Activated CD4-positive, alpha-beta memory T cell treated with anti-CD3 and anti-CD28 coated beads, Interleukin-2, amount 10 ng/mL, durations not matched to agents 7 days and 5 days (primary cell): ENCODE measurements around the gene KCNJ11. TPM values are rescaled to one million over a fixed set of nuclear protein-coding genes. Genes with fewer than 3 reads are reported as not detected.

Experiments used
- CTCF ChIA-PET: fragments of 350-600 bp; sonication (Branson Sonifier 250); formaldehyde crosslinking; loops from one replicate; lab custom pipeline; 2021; ENCODE audit warnings: antibody characterized with exemption, inconsistent platforms; lab: Charles Lee
- POLR2A ChIA-PET: fragments of 350-600 bp; sonication (Branson Sonifier 250); formaldehyde crosslinking; loops from one replicate; lab custom pipeline; 2021; ENCODE audit warnings: antibody characterized with exemption; lab: Charles Lee
- DNase-seq: peaks from one replicate; pipeline ENCODE4 v3.0.0-alpha.2; 2020
- H3K27ac Mint-ChIP-seq: one replicate; pipeline ENCODE4 v1.8.0; 2021; ENCODE audit warnings: mild to moderate bottlenecking, mixed read lengths
- H3K27me3 Mint-ChIP-seq: one replicate; pipeline ENCODE4 v1.8.0; 2021; ENCODE audit warnings: mixed read lengths
- H3K36me3 Mint-ChIP-seq: one replicate; pipeline ENCODE4 v1.8.0; 2021; ENCODE audit warnings: low read depth, mixed read lengths
- H3K4me1 Mint-ChIP-seq: one replicate; pipeline ENCODE4 v1.8.0; 2021; ENCODE audit warnings: mixed read lengths
- H3K4me3 Mint-ChIP-seq: one replicate; pipeline ENCODE4 v1.8.0; 2021; ENCODE audit warnings: mild to moderate bottlenecking, mixed read lengths
- H3K9me3 Mint-ChIP-seq: one replicate; pipeline ENCODE4 v1.8.0; 2021; ENCODE audit warnings: mixed read lengths
- total RNA-seq, 2 experiments: library from RNA; stranded (reverse); gene quantifications; one replicate each; pipeline ENCODE4 v1.2.3, GENCODE V29; 2021

KCNJ11 gene
- total RNA-seq, 2 experiments from 2014 or later: 0.18 to 0.55 TPM

DNA sequence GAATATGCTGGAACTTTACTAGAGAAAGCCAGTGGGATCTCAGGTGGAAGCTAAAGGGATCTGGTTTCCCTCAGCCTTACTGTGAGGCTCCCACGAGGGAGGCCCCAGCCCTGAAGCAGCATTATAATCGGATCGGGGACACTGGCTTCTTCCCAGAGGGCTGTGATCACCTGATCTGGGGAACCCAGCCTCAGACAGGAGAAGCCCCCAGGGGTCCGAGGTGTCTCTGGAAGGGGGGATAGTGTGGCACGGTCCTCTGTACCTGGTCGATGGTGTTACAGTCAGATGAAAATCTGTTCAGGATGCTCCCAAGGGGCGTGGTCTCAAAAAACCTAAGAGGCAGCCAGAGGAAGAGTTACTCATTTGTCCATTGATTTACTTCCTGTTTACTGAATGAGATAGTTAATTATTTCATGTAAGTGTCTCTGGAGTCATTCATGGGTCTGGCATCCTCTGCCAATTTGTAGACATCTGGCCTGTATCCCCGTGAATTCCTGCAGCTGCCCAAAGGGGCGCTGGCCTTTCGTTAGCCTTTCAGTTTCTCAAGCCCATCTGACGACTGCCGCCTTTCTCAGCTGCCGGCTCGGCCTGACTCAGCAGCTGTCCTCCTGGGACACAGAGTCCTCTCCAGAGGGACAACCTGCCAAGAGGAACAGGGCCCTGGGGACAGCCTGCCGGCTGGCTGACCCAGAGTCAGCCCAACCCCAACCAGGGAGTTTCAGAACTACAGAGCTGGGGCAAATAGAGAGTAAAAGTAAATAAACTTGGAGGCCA, 17.0 kb upstream of the KCNJ11 start:
- no peak overlapping the region for H3K4me3 Mint-ChIP-seq
- DNase-seq: no peak
- CTCF ChIA-PET: no interaction called here
- no peaks in the 10 kb centered on the region for H3K36me3 Mint-ChIP-seq
- no peaks in the 10 kb centered on the region for H3K27me3 Mint-ChIP-seq
- POLR2A ChIA-PET: no interaction called here
- H3K27ac Mint-ChIP-seq: no peak overlapping the region
- H3K4me1 Mint-ChIP-seq: peaks cover 8% of the 10 kb centered on the region
- no peaks in the 10 kb centered on the region for H3K9me3 Mint-ChIP-seq

GRCh38 chr11:17403980-17404759, 15.7 kb upstream of the KCNJ11 start:
- Mint-ChIP-seq H3K4me1 (peaks cover 8% of the 10 kb centered on the region), H3K36me3 (no peaks in the 10 kb centered on the region), H3K9me3 (no peaks in the 10 kb centered on the region), H3K4me3 (no peak overlapping the region), H3K27ac (no peak overlapping the region), H3K27me3 (peaks cover 3% of the 10 kb centered on the region)
- ChIA-PET CTCF (no interaction called here), POLR2A (interaction anchor here (1.3 kb wide), 1 partner anchor 14 kb away, joined by 3 read pairs; no protein-coding TSS in a partner anchor)
- no peak for DNase-seq

DNA sequence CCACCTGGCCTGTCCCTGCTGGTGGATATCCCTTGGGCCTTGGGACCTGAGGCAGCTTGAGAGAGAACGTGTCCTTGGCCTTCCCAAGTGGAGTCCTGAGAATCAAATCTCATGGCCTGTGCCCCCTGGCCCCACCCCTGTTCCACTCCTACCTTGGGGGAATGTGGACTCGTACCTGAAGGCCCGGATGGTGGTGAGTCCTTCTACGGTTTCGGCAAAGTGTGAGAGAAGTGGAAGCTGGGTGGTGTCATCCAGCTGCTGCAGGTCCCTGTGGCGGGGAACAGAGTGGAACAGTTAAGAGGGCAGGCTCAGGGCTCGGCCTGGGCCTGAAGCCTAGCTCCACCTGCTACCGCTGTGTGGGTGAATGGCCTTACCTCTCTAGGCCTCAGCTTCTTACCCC, 14.0 kb upstream of the KCNJ11 start:
- H3K4me1 Mint-ChIP-seq: peaks cover 8% of the 10 kb centered on the region
- CTCF ChIA-PET: no interaction called here
- no peak overlapping the region for H3K27ac Mint-ChIP-seq
- H3K27me3 Mint-ChIP-seq: peaks cover 3% of the 10 kb centered on the region
- H3K4me3 Mint-ChIP-seq: no peak overlapping the region
- DNase-seq: no peak
- no peaks in the 10 kb centered on the region for H3K9me3 Mint-ChIP-seq
- H3K36me3 Mint-ChIP-seq: no peaks in the 10 kb centered on the region
- POLR2A ChIA-PET: no interaction called here

DNA sequence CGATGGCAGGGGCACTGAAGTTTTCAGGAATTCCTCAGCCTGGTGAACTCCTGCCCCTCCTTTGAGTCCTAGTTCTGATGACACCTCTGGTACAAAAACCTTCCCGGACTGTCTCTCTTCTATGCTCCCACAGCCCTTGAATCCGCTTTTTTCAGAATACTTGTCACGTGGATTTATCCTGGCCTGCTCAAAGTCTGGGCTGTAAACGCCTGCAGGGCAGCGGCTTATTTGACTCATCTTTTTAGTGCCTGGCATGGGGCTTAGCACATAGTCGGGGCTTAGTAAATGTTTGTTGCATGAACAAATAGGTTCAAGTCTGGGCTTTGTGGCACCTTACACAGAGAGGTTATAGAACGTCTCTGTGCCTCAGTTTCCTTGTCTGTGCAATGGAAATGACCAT, 13.4 kb upstream of the KCNJ11 start:
- H3K36me3 Mint-ChIP-seq: no peaks in the 10 kb centered on the region
- peaks cover 8% of the 10 kb centered on the region for H3K4me1 Mint-ChIP-seq
- H3K27me3 Mint-ChIP-seq: peaks cover 3% of the 10 kb centered on the region
- no peak for DNase-seq
- no peaks in the 10 kb centered on the region for H3K9me3 Mint-ChIP-seq
- H3K4me3 Mint-ChIP-seq: no peak overlapping the region
- POLR2A ChIA-PET: no interaction called here
- CTCF ChIA-PET: interaction anchor here (1.3 kb wide), 1 partner anchor 13 kb away, joined by 4 read pairs; the partner anchor contains the start of gene KCNJ11
- H3K27ac Mint-ChIP-seq: no peak overlapping the region

DNA sequence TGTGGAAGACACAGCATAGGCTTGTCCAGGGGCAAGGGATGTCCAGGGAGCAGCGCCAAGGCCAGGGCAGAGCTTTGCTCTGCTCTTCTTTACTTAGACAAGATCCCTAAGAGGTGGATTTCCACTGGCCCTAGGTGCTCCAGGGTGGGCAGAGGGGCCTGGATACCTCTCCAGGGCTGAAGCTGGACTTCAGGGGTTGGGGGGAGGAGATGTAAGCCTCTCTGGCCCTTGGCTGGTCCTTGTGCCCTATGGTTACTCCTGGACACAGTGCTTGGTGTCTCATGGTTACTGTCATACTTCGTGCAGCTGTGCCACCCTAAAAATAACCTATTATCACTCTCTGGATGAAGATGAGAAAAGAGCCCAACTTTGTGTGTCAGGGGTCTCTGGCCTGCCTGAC, 12.9 kb upstream of the KCNJ11 start:
- no peaks in the 10 kb centered on the region for H3K36me3 Mint-ChIP-seq
- no peak for DNase-seq
- H3K27me3 Mint-ChIP-seq: peaks cover 3% of the 10 kb centered on the region
- H3K27ac Mint-ChIP-seq: no peak overlapping the region
- H3K9me3 Mint-ChIP-seq: no peaks in the 10 kb centered on the region
- ChIA-PET CTCF (interaction anchor here (0.6 to 1.3 kb wide), 2 partner anchors 13 to 17 kb away, joined by 4 to 5 read pairs; partner anchors contain the start of gene KCNJ11), POLR2A (no interaction called here)
- H3K4me3 Mint-ChIP-seq: no peak overlapping the region
- peaks cover 8% of the 10 kb centered on the region for H3K4me1 Mint-ChIP-seq

- Mint-ChIP-seq H3K27ac (no peak overlapping the region), H3K4me3 (no peak overlapping the region), H3K9me3 (no peaks in the 10 kb centered on the region), H3K36me3 (no peaks in the 10 kb centered on the region), H3K4me1 (peaks cover 1% of the 10 kb centered on the region), H3K27me3 (peaks cover 3% of the 10 kb centered on the region)
- ChIA-PET POLR2A (no interaction called here), CTCF (interaction anchor here (0.6 to 1.3 kb wide), 2 partner anchors 12 to 107 kb away, joined by 4 to 5 read pairs; partner anchors contain the start of gene KCNJ11)
- no peak for DNase-seq
These were observed 11.8 kb upstream of the KCNJ11 start for GRCh38 chr11:17400048-17400775.

DNA sequence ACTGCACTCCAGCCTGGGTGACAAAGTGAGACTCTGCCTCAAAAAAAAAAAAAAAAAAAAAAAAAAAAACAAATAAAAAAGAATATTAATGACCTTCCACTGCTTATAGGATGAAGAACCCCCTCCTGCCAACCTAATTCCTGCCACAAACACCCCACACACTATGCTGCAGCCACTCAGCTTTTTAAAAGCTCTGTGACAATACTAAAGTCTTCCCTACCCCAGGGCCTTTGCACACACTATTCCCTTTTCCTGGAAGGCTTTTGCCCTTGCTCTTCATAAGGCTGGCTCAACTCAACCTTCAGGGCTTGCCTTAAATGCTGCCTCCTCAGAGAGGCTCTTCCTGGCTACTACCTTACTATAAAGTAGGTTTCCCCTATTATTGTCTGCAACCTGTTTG, 10.8 kb upstream of the KCNJ11 start:
- POLR2A ChIA-PET: no interaction called here
- CTCF ChIA-PET: interaction anchor here (0.7 to 1.2 kb wide), 3 partner anchors 10 to 19 kb away, joined by 4 to 6 read pairs (median 4); no protein-coding TSS in a partner anchor
- Mint-ChIP-seq H3K4me1 (no peaks in the 10 kb centered on the region), H3K27me3 (peaks cover 3% of the 10 kb centered on the region), H3K9me3 (no peaks in the 10 kb centered on the region), H3K36me3 (no peaks in the 10 kb centered on the region), H3K4me3 (no peak overlapping the region), H3K27ac (no peak overlapping the region)
- no peak for DNase-seq

DNA sequence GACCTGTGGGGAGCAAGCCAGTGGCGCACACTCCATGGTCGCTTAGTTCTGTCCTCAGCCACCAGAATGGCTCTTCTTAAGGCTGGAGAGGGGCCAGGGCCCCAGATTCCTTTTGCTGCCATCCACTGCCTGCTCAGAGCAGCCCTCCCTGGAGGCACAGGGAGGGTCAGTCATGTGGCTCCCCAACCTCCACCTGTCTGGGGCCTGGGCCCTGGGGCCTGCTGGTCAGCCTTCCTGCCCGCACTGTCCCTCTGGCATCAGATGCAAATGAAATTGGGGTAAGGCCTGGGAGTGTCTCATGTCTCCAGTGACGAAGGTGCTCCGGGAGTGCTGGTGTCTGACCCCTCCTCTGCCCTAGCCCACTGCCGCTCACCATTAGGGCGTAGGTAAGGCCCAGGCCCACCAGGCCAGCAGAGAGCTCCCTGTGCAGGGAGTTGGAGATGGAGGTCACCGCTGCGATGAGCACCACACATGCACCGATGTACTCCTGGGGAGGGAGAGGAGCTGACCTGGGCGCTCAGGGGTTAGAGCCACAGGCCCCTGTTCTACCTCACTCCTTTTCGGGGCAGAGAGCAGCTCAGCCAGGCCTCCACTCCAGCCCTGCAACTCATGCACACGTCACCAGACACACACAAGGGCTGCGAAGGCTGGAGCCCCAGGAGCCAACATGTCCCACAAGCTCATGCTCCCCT, 9.0 kb upstream of the KCNJ11 start:
- no peak for DNase-seq
- Mint-ChIP-seq H3K27ac (no peak overlapping the region), H3K9me3 (no peaks in the 10 kb centered on the region), H3K27me3 (peaks cover 3% of the 10 kb centered on the region), H3K4me1 (no peaks in the 10 kb centered on the region), H3K4me3 (no peak overlapping the region), H3K36me3 (no peaks in the 10 kb centered on the region)
- ChIA-PET POLR2A (no interaction called here), CTCF (interaction anchor here (0.7 kb wide), 1 partner anchor 13 kb away, joined by 4 read pairs; no protein-coding TSS in a partner anchor)

- Mint-ChIP-seq H3K4me1 (no peaks in the 10 kb centered on the region), H3K36me3 (no peaks in the 10 kb centered on the region), H3K27ac (no peak overlapping the region), H3K27me3 (peaks cover 3% of the 10 kb centered on the region), H3K4me3 (no peak overlapping the region), H3K9me3 (no peaks in the 10 kb centered on the region)
- no peak for DNase-seq
- ChIA-PET CTCF (no interaction called here), POLR2A (no interaction called here)
These were observed 8.3 kb upstream of the KCNJ11 start for GRCh38 chr11:17396598-17397310.

DNA sequence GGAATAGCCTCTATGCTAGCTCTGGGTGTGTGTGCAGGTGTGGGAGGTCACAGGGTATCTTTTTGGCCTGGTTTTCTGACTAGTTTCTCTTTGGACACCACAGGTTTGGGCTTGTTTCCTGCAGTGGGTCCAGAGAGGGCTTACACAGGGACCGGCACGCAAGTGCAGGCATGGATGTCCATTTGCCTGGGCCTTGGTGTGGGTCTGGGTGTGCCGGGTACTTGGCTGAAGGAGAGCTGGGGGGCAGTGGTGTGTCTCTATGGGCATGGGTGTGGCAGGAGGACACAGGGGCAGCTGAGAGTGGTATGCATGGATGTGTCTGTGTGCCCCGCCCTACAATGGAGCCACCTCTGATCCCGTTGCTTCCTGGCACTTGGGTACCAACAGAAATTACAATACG, 7.5 kb upstream of the KCNJ11 start:
- no peaks in the 10 kb centered on the region for H3K36me3 Mint-ChIP-seq
- H3K9me3 Mint-ChIP-seq: no peaks in the 10 kb centered on the region
- no peak for DNase-seq
- H3K27ac Mint-ChIP-seq: no peak overlapping the region
- CTCF ChIA-PET: no interaction called here
- H3K27me3 Mint-ChIP-seq: peaks cover 8% of the 10 kb centered on the region
- POLR2A ChIA-PET: no interaction called here
- no peak overlapping the region for H3K4me3 Mint-ChIP-seq
- H3K4me1 Mint-ChIP-seq: peaks cover 1% of the 10 kb centered on the region

DNA sequence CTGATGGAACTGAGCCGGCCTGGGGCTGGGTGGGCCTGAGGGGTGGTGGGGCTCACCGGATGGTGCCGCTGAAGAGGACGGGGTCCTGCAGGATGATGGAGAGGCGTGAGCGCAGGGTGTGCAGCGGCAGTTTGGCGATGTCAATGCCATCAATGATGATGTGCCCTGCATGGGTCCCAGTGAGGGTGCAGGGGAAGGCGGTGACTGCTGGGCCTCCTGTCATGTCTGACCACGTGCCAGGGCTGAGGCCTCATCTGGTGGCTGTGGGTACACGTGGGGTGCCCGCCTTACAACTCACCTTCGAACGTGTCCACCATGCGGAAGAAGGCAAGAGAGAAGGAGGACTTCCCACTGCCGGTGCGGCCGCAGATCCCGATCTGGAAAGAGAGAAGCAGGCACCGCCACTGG, 7.1 kb upstream of the KCNJ11 start:
- DNase-seq: no peak
- ChIA-PET POLR2A (no interaction called here), CTCF (no interaction called here)
- no peaks in the 10 kb centered on the region for H3K36me3 Mint-ChIP-seq
- H3K27ac Mint-ChIP-seq: no peak overlapping the region
- peaks cover 10% of the 10 kb centered on the region for H3K27me3 Mint-ChIP-seq
- H3K9me3 Mint-ChIP-seq: no peaks in the 10 kb centered on the region
- peaks cover 2% of the 10 kb centered on the region for H3K4me1 Mint-ChIP-seq
- H3K4me3 Mint-ChIP-seq: no peak overlapping the region
